KMS-11 (cell line): Measurements from ENCODE around the gene ITIH1.

Experiments used
- H2AFZ ChIP-seq: fragments of 200-600 bp; sonication (generic); 2 replicates; pipeline ENCODE4 v1.6.1; 2016; ENCODE audit warnings: antibody characterized with exemption, mixed run types, low read depth
- H3K27ac ChIP-seq: fragments of 200-600 bp; sonication (generic); 2 replicates; pipeline ENCODE4 v1.6.1; 2016; ENCODE audit warnings: mild to moderate bottlenecking, mixed run types
- H3K27me3 ChIP-seq: fragments of 200-600 bp; sonication (generic); 2 replicates; pipeline ENCODE4 v1.6.1; 2017; ENCODE audit warnings: mild to moderate bottlenecking, low read depth, mixed run types, moderate library complexity; ENCODE audit not compliant: insufficient read depth
- H3K36me3 ChIP-seq: fragments of 200-600 bp; sonication (generic); 2 replicates; pipeline ENCODE4 v1.6.1; 2017; ENCODE audit warnings: mild to moderate bottlenecking, mixed run types; ENCODE audit not compliant: insufficient read depth
- H3K4me1 ChIP-seq: fragments of 200-600 bp; sonication (generic); 2 replicates; pipeline ENCODE4 v1.6.1; 2016; ENCODE audit warnings: mild to moderate bottlenecking, low read depth, mixed run types; ENCODE audit not compliant: poor library complexity, severe bottlenecking
- H3K4me2 ChIP-seq: fragments of 200-600 bp; sonication (generic); 2 replicates; pipeline ENCODE4 v1.7.0; 2016; ENCODE audit warnings: mild to moderate bottlenecking, mixed run types
- H3K4me3 ChIP-seq: fragments of 200-600 bp; sonication (generic); IDR thresholded peaks from 2 replicates; pipeline ENCODE4 v1.6.1; 2017; ENCODE audit warnings: low read depth, low read length, mixed read lengths; ENCODE audit not compliant: insufficient read depth
- H3K79me2 ChIP-seq: fragments of 200-600 bp; sonication (generic); 2 replicates; pipeline ENCODE4 v1.6.1; 2016; ENCODE audit warnings: low read depth, mixed run types; ENCODE audit not compliant: insufficient read depth
- H3K9ac ChIP-seq: fragments of 200-600 bp; sonication (generic); 2 replicates; pipeline ENCODE4 v1.6.1; 2016; ENCODE audit warnings: mild to moderate bottlenecking, mixed run types
- H4K20me1 ChIP-seq: fragments of 200-600 bp; sonication (generic); 2 replicates; pipeline ENCODE4 v1.6.1; 2016; ENCODE audit warnings: mild to moderate bottlenecking, mixed run types; ENCODE audit not compliant: insufficient read depth
- TF ChIP-seq, protein P1 (sequence below): fragments of 200-600 bp; sonication (generic); conservative IDR thresholded peaks from 2 replicates; pipeline ENCODE4 v1.6.1; 2017; ENCODE audit warnings: low read depth, mild to moderate bottlenecking, antibody characterized with exemption, low read length, moderate library complexity, mixed read lengths

ITIH1 gene

DNA sequence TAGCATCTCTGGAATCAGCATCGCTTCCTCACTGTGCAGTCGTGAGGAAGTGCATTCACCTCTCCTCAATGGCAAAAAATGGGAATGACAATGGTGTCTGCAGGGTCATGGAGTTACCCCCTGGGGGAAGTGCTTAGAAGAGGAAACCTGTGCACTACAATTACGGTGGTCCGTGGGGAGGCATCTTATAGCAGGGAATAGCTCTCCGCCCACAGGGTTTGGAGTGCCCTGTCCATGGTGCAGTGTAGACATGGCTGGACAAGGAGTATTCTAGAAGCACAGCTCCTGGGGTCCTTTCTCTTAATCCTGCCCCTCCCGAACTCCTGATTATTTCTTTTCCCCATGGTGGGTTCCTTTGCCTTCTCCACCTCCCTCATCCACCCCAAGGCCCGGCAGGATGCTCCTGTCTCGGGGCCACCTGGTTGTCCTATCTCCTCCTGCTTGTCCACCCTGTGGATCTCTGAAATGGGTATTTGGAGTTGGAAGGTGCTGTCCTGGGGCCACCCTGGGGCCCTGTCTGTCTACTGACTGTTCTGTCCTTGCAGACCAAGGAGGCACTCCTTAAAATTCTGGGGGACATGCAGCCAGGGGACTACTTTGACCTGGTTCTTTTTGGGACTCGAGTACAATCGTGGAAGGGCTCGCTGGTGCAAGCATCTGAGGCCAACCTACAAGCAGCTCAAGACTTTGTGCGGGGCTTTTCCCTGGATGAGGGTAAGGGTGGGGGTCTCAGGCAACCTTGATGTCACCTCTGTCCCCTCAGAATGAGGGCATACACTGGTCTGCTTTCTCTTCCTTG, 5.2 kb downstream of the ITIH1 start:
- Histone ChIP-seq H3K4me2 (no peak overlapping the region), H2AFZ (no peak overlapping the region), H3K36me3 (no peaks in the 10 kb centered on the region), H3K4me3 (no peak overlapping the region), H4K20me1 (no peaks in the 10 kb centered on the region), H3K4me1 (no peaks in the 10 kb centered on the region), H3K27ac (no peak overlapping the region), H3K9ac (no peak overlapping the region), H3K27me3 (no peaks in the 10 kb centered on the region), H3K79me2 (no peaks in the 10 kb centered on the region)
- TF ChIP-seq, protein P1, sequence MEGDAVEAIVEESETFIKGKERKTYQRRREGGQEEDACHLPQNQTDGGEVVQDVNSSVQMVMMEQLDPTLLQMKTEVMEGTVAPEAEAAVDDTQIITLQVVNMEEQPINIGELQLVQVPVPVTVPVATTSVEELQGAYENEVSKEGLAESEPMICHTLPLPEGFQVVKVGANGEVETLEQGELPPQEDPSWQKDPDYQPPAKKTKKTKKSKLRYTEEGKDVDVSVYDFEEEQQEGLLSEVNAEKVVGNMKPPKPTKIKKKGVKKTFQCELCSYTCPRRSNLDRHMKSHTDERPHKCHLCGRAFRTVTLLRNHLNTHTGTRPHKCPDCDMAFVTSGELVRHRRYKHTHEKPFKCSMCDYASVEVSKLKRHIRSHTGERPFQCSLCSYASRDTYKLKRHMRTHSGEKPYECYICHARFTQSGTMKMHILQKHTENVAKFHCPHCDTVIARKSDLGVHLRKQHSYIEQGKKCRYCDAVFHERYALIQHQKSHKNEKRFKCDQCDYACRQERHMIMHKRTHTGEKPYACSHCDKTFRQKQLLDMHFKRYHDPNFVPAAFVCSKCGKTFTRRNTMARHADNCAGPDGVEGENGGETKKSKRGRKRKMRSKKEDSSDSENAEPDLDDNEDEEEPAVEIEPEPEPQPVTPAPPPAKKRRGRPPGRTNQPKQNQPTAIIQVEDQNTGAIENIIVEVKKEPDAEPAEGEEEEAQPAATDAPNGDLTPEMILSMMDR: no peak

DNA sequence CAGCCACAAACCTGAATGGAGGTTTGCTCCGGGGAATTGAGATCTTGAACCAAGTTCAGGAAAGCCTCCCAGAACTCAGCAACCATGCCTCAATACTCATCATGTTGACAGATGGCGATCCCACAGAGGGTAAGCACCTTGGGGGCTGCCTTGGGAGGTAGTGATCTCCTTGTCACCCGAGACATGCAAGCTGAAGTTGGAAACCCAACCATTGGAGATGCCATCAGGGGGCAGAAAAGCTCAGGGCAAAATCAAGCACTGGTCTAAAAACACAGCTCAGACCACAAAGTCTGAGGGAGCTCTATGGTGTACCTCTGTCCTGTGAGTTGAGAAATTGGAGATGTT, 5.8 kb downstream of the ITIH1 start:
- H4K20me1 ChIP-seq: no peaks in the 10 kb centered on the region
- H3K79me2 ChIP-seq: no peaks in the 10 kb centered on the region
- TF ChIP-seq, protein P1: no peak
- H3K4me2 ChIP-seq: no peak overlapping the region
- no peak overlapping the region for H2AFZ ChIP-seq
- no peak overlapping the region for H3K27ac ChIP-seq
- H3K4me3 ChIP-seq: no peak overlapping the region
- no peaks in the 10 kb centered on the region for H3K27me3 ChIP-seq
- H3K9ac ChIP-seq: no peak overlapping the region
- no peaks in the 10 kb centered on the region for H3K4me1 ChIP-seq
- H3K36me3 ChIP-seq: no peaks in the 10 kb centered on the region

DNA sequence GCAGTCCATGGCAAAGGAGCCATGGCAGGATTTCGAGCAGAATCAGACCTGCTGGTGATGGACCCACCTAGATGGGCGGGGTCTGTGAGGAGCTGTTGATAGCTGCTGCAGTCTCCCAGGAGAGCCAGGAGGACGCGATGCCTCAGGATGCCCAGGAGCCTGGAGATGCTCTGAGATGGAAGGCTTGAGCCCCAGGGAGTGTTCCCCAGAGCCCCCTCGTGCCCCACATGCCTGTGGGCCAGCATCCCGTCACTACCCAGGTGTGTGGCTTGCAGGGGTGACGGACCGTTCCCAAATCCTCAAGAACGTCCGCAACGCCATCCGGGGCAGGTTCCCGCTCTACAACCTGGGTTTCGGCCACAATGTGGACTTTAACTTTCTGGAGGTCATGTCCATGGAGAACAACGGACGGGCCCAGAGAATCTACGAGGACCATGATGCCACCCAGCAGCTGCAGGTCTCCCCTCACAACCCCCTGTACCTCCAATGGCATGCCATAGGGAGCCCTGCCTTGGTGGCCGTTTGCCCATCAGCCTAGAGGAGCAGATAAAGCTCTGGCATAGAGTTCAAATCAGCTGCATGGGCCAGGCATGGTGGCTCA, 6.7 kb downstream of the ITIH1 start:
- Histone ChIP-seq H3K36me3 (no peaks in the 10 kb centered on the region), H3K4me3 (no peak overlapping the region), H2AFZ (no peak overlapping the region), H4K20me1 (no peaks in the 10 kb centered on the region), H3K79me2 (no peaks in the 10 kb centered on the region), H3K9ac (no peak overlapping the region), H3K27me3 (no peaks in the 10 kb centered on the region), H3K4me2 (no peak overlapping the region), H3K4me1 (no peaks in the 10 kb centered on the region), H3K27ac (no peak overlapping the region)
- TF ChIP-seq, protein P1: no peak

DNA sequence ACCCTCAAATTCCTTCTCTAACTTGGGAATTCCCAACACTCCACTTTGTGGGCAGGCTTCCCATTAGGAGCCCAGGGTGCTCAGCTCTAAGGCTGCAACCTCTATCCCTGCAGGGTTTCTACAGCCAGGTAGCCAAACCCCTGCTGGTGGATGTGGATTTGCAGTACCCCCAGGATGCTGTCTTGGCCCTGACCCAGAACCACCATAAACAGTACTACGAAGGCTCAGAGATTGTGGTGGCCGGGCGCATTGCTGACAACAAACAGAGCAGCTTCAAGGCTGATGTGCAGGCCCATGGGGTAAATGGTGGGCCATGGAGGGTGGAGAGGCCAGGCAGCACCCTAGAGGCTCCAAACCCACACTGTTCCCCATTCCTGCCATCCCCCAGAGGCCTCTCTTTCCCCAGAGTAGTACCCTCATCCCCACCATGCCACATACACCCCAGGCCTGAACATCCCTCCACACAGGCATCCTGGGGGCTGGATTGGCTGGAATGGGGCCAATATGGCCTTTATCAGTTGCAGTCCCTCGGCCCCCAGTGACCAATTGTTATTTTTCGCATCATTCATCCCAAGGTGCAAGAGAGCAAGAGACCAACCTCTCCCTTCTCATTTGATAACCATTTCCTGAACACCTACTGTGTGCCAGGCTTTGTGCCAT, 7.7 kb downstream of the ITIH1 start:
- Histone ChIP-seq H3K79me2 (no peaks in the 10 kb centered on the region), H2AFZ (no peak overlapping the region), H3K27ac (no peak overlapping the region), H3K4me3 (no peak overlapping the region), H3K9ac (no peak overlapping the region), H4K20me1 (no peaks in the 10 kb centered on the region), H3K27me3 (no peaks in the 10 kb centered on the region), H3K4me2 (no peak overlapping the region), H3K4me1 (no peaks in the 10 kb centered on the region), H3K36me3 (no peaks in the 10 kb centered on the region)
- TF ChIP-seq, protein P1: no peak
